ENCODE measurements around the gene IFI44. TPM values are rescaled to one million over a fixed set of nuclear protein-coding genes. Genes with fewer than 3 reads are reported as not detected.

Gene IFI44
- total and polyA plus RNA-seq, 10 of the 15 experiments (the other 5 are each of a cell fraction or from before 2014, with no cell fraction given): 37.7 to 272 (median 90.9) TPM

- FAIRE-seq: no peak
- RAD21 ChIA-PET (ENCODE audit: unreplicated experiment): interaction anchor here (0.8 to 3.3 kb wide), 9 partner anchors 17 to 644 kb away, joined by 3 to 18 read pairs (median 5); partner anchors contain the start of genes DNAJB4 and IFI44
These were observed 27.1 kb upstream of the IFI44 start for GRCh38 chr1:78622548-78622947.

More at GRCh38 chr1:78622548-78622947, 27.1 kb upstream of the IFI44 start:
- in situ Hi-C loops (cut with MboI) (loop anchor here (5.0 kb wide), 1 partner anchor 35 kb away; no protein-coding TSS in a partner anchor), intact Hi-C loops (cut with micrococcal nuclease; ENCODE audit: unreplicated experiment) (loop anchor here (1.0 to 5.0 kb wide), 3 partner anchors 9 to 940 kb away; partner anchors contain the start of gene ZZZ3)
- H3K27ac ChIP-seq (ENCODE audit: control insufficient read depth, insufficient read depth): peak overlapping the region; percentile 96
- POLR2A ChIA-PET: interaction anchor here (0.6 to 3.5 kb wide), 4 partner anchors 17 to 33 kb away, joined by 3 to 32 read pairs (median 18); partner anchors contain the start of gene IFI44
- H2AFZ ChIP-seq (ENCODE audit: control insufficient read depth, low read depth, low read length): no peak overlapping the region
- WGBS (ENCODE audit: insufficient coverage, insufficient replicate concordance, low lambda C conversion rate, missing lambda C conversion rate): 0% methylated on average over 4 of the region's 4 CpGs
- ATAC-seq (peak; percentile 42), DNase-seq (ENCODE audit: low read depth, low spot score) (no peak)
- SMC1A ChIA-PET (ENCODE audit: uncharacterized antibody, unreplicated experiment): interaction anchor here (1.0 to 2.9 kb wide), 12 partner anchors 10 to 647 kb away, joined by 3 to 22 read pairs (median 4); partner anchors contain the start of genes DNAJB4 and IFI44
- peak overlapping the region; percentile 77 for H3K4me3 ChIP-seq
- CTCF ChIA-PET: interaction anchor here (1.1 to 4.0 kb wide), 8 partner anchors 15 to 59 kb away, joined by 3 to 44 read pairs (median 5); partner anchors contain the start of gene IFI44
- no peaks in the 10 kb centered on the region for H3K27me3 ChIP-seq (replicated peaks in 1 of 2; ENCODE audit: control insufficient read depth in 2 of 2, insufficient read depth in 2 of 2, low read length in 1 of 2)
- peaks cover 11% of the 10 kb centered on the region for H3K4me1 ChIP-seq (ENCODE audit: control insufficient read depth, insufficient read depth, low read length)
- H4K20me1 ChIP-seq (ENCODE audit: control insufficient read depth, insufficient read depth): 0 out of 2 replicates have a peak, but pooled peaks cover 2% of the 10 kb centered on the region
- peaks cover 86% of the 10 kb centered on the region for H3K79me2 ChIP-seq (ENCODE audit: control insufficient read depth, insufficient read depth, low read length)
- TF ChIP-seq USF1 (IDR thresholded peaks at IDR 0.05; ENCODE audit: borderline replicate concordance, extremely low read length, insufficient read depth, low read depth, low read length): no peak
- TF ChIP-seq ZNF592 (IDR thresholded peaks at IDR 0.05): no peak
- no peak for TF ChIP-seq NR2C1 (IDR thresholded peaks at IDR 0.05)
- TF ChIP-seq JUNB (IDR thresholded peaks at IDR 0.05): no peak
- TF ChIP-seq GATAD2B (conservative IDR thresholded peaks at IDR 0.05; ENCODE audit: low read depth): no peak
- peak; percentile 39; the same call in 1 of the 2 replicates for TF ChIP-seq POLR2A (IDR thresholded peaks at IDR 0.05; ENCODE audit: low read depth, low read length)
- peak; percentile 74 for TF ChIP-seq POLR2AphosphoS5 (IDR thresholded peaks at IDR 0.05; ENCODE audit: low read length)
- BruUV-seq (replicated peaks): no TSS peak
- peak overlapping the region; percentile 78 for H3K9ac ChIP-seq (ENCODE audit: control insufficient read depth, insufficient read depth, low read length)
- H3K36me3 ChIP-seq (ENCODE audit: control insufficient read depth in 2 of 2, insufficient read depth in 2 of 2, low read length in 1 of 2): 0 out of 4 replicates have a peak, but pooled peaks cover 0 to 2% of the 10 kb centered on the region in 2 experiments
- no peaks in the 10 kb centered on the region for H3K9me3 ChIP-seq (replicated peaks; ENCODE audit: control insufficient read depth, insufficient read depth, low read length)
- peak overlapping the region; percentile 36 for H3K4me2 ChIP-seq (ENCODE audit: control insufficient read depth, insufficient read depth)
